ENCODE data around the gene ZNF260. TPM values are rescaled to one million over a fixed set of nuclear protein-coding genes. Genes with fewer than 3 reads are reported as not detected.
A peak's percentile ranks its signal among the peaks of the same experiment; 100 is the strongest.

The ZNF260 gene
- total and polyA plus RNA-seq, 2 of the 4 experiments (the other 2 are of a cell fraction): 4.0 to 11.3 TPM

DNA sequence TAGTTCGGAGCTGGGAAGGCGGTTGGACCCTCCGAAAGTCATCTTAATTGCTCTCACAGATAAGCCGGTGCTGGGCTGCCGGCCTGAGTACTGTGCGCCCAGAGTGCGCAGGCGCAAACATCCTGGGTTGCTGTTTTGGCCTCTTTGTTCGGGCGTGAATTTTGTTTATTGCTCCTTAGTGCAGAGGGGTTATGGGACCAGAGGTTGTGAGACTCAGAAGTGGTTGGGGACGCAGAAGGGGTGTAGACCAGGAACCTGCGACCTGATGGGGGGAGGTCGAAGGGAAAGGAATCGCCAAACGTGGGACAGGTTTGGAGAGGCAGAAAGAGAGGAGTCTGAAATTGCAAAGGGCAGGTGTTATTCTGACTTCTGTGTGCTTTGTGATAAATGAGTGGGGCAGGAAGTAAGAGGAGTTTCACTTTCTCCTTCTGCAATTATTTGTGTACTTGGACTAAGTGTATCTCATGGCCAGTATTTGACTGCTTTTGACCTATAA lies 38.1 kb downstream of the ZNF260 start:
- in situ Hi-C loops (cut with MboI; ENCODE audit: low sequenced_read_pairs): loop anchor here (25.0 kb wide), 1 partner anchor 303 kb away; no protein-coding TSS in a partner anchor

More for the DNA sequence above, 38.1 kb downstream of the ZNF260 start:
- peak overlapping the region; percentile 49; the same call in 1 of the 2 replicates for H2AK5ac ChIP-seq (ENCODE audit: low read depth, low read length)
- peak overlapping the region; percentile 47; the same call in 1 of the 2 replicates for H4K91ac ChIP-seq (ENCODE audit: insufficient read depth, low read depth, low read length)
- ATAC-seq (ENCODE audit: low read depth) (peak; percentile 89), DNase-seq (peak; percentile 95)
- H2BK120ac ChIP-seq (ENCODE audit: low read depth, low read length): peak overlapping the region; percentile 71
- no peaks in the 10 kb centered on the region for H3K27me3 ChIP-seq (ENCODE audit: control insufficient read depth, insufficient read depth, low read length)
- peak overlapping the region; percentile 96 for H3K4ac ChIP-seq (ENCODE audit: low read depth, low read length)
- BruUV-seq (replicated peaks): no TSS peak
- H3K4me3 ChIP-seq (ENCODE audit: insufficient read depth, low read depth, low read length): peak overlapping the region; percentile 64
- H3K4me2 ChIP-seq (ENCODE audit: low read depth, low read length): peak overlapping the region; percentile 68
- WGBS, 2 experiments (ENCODE audit: extremely low coverage in 2 of 2, insufficient read length in 1 of 2): 3% methylated on average over 6 of the region's 15 CpGs; no CpG with 5 or more reads in 1 of the 2 experiments
- peak overlapping the region; percentile 83 to 98 for H4K8ac ChIP-seq (ENCODE audit: low read depth in 2 of 2, low read length in 2 of 2)
- H3K9me3 ChIP-seq (ENCODE audit: control insufficient read depth, insufficient read depth, low read length): no peaks in the 10 kb centered on the region
- H3K23ac ChIP-seq (ENCODE audit: low read depth, low read length): peak overlapping the region; percentile 92; the same call in 1 of the 2 replicates
- peak overlapping the region; percentile 1; the same call in 1 of the 2 replicates for H3K18ac ChIP-seq (ENCODE audit: low read depth, low read length)
- peak overlapping the region; percentile 94 for H2AK9ac ChIP-seq (replicated peaks; ENCODE audit: low read depth, low read length, poor library complexity)
- no peak for TF ChIP-seq RFX5 (IDR thresholded peaks at IDR 0.05; ENCODE audit: low read depth, low read length)
- TF ChIP-seq CHD1 (IDR thresholded peaks at IDR 0.05; ENCODE audit: low read depth, low read length): no peak
- no peak for TF ChIP-seq RCOR1 (IDR thresholded peaks at IDR 0.05; ENCODE audit: insufficient replicate concordance, low read length)
- H2BK5ac ChIP-seq (ENCODE audit: low read depth, low read length, poor library complexity, severe bottlenecking): peak overlapping the region; percentile 93
- no peaks in the 10 kb centered on the region for H3K4me1 ChIP-seq (ENCODE audit: control insufficient read depth, insufficient read depth, low read length)
- dilution Hi-C loops (cut with HindIII; ENCODE audit: low sequenced_read_pairs, unreplicated experiment) (no loop called here), intact Hi-C loops (cut with micrococcal nuclease) (loop anchor here (5.0 kb wide), 1 partner anchor 278 kb away; the partner anchor contains the start of gene ZNF565)
- H3K79me1 ChIP-seq (ENCODE audit: low read depth in 1 of 2, low read length in 2 of 2): peaks cover 3 to 7% of the 10 kb centered on the region in 2 experiments; a peak in 2 of 4 replicates
- peak overlapping the region; percentile 91 for H3K9ac ChIP-seq (ENCODE audit: low read depth, low read length)
- peak overlapping the region; percentile 82 for H4K5ac ChIP-seq (ENCODE audit: low read depth, low read length)
- H2AFZ ChIP-seq (replicated peaks; ENCODE audit: low read length, poor library complexity): peak overlapping the region; percentile 100
- peak overlapping the region; percentile 92 for H3K14ac ChIP-seq (replicated peaks; ENCODE audit: low read depth, low read length)
- no peaks in the 10 kb centered on the region for H3K36me3 ChIP-seq (ENCODE audit: control insufficient read depth, insufficient read depth, low read length)
- H4K20me1 ChIP-seq (ENCODE audit: insufficient read depth, low read length): no peaks in the 10 kb centered on the region
- POLR2A ChIA-PET (ENCODE audit: unreplicated experiment): interaction anchor here (0.5 kb wide), 1 partner anchor 437 kb away, joined by 11 read pairs; no protein-coding TSS in a partner anchor
- peak overlapping the region; percentile 91 for H3K27ac ChIP-seq (ENCODE audit: insufficient read depth, low read length)
- H3K9me1 ChIP-seq (ENCODE audit: insufficient read depth, low read length): peaks cover 4% of the 10 kb centered on the region
- H3K56ac ChIP-seq (ENCODE audit: extremely low read depth, insufficient read depth, low read length): peak overlapping the region; percentile 98
- CTCF ChIA-PET: no interaction called here
- no peak overlapping the region for H2BK20ac ChIP-seq (ENCODE audit: low read depth, low read length)
- peak overlapping the region; percentile 69; the same call in 1 of the 3 replicates for H2BK15ac ChIP-seq (ENCODE audit: low read depth, low read length)
